Measurements from ENCODE around the gene CORIN.

The CORIN gene

GRCh38 chr4:47686294-47686872, 151.5 kb downstream of the CORIN start:
- Mint-ChIP-seq H3K27ac (no peak overlapping the region), H3K36me3 (ENCODE audit: low read depth) (no peaks in the 10 kb centered on the region)

GRCh38 chr4:47675806-47676205, 162.1 kb downstream of the CORIN start:
- Mint-ChIP-seq H3K4me1 (no peaks in the 10 kb centered on the region), H3K36me3 (ENCODE audit: low read depth) (no peaks in the 10 kb centered on the region), H3K4me3 (no peak overlapping the region), H3K9me3 (no peaks in the 10 kb centered on the region), H3K27me3 (ENCODE audit: low read depth, poor library complexity) (no peaks in the 10 kb centered on the region), H3K27ac (no peak overlapping the region)
- DNase-seq = no peak
- no peak for TF ChIP-seq CTCF (IDR thresholded peaks at IDR 0.05)

More at GRCh38 chr4:47686294-47686872, 151.5 kb downstream of the CORIN start:
- Mint-ChIP-seq H3K9me3 (no peaks in the 10 kb centered on the region), H3K4me1 (no peaks in the 10 kb centered on the region), H3K27me3 (ENCODE audit: low read depth, poor library complexity) (no peaks in the 10 kb centered on the region), H3K4me3 (no peak overlapping the region)
- TF ChIP-seq CTCF (IDR thresholded peaks at IDR 0.05) = peak; percentile 75
- DNase-seq = peak; percentile 68

- H3K27me3 Mint-ChIP-seq (ENCODE audit: low read depth, poor library complexity) = no peaks in the 10 kb centered on the region
- no peak for DNase-seq
- no peak overlapping the region for H3K4me3 Mint-ChIP-seq
- no peaks in the 10 kb centered on the region for H3K9me3 Mint-ChIP-seq
- no peak overlapping the region for H3K27ac Mint-ChIP-seq
- H3K4me1 Mint-ChIP-seq = no peaks in the 10 kb centered on the region
- H3K36me3 Mint-ChIP-seq (ENCODE audit: low read depth) = no peaks in the 10 kb centered on the region
- no peak for TF ChIP-seq CTCF (IDR thresholded peaks at IDR 0.05)
These were observed 163.7 kb downstream of the CORIN start for GRCh38 chr4:47674144-47674543.

- Mint-ChIP-seq H3K27me3 (ENCODE audit: low read depth, poor library complexity) (no peaks in the 10 kb centered on the region), H3K36me3 (ENCODE audit: low read depth) (no peaks in the 10 kb centered on the region), H3K27ac (no peak overlapping the region), H3K4me3 (no peak overlapping the region), H3K4me1 (no peaks in the 10 kb centered on the region), H3K9me3 (no peaks in the 10 kb centered on the region)
- no peak for TF ChIP-seq CTCF (IDR thresholded peaks at IDR 0.05)
- DNase-seq = no peak
These were observed 165.2 kb downstream of the CORIN start for GRCh38 chr4:47672696-47673095.

- H3K36me3 Mint-ChIP-seq (ENCODE audit: low read depth) = no peaks in the 10 kb centered on the region
These were observed 167.9 kb downstream of the CORIN start for GRCh38 chr4:47669946-47670345.

More at GRCh38 chr4:47669946-47670345, 167.9 kb downstream of the CORIN start:
- Mint-ChIP-seq H3K4me3 (no peak overlapping the region), H3K27ac (no peak overlapping the region), H3K27me3 (ENCODE audit: low read depth, poor library complexity) (peaks cover 4% of the 10 kb centered on the region), H3K4me1 (no peaks in the 10 kb centered on the region), H3K9me3 (no peaks in the 10 kb centered on the region)
- no peak for DNase-seq
- TF ChIP-seq CTCF (IDR thresholded peaks at IDR 0.05) = no peak

All from nephron progenitor cell (in vitro differentiated cells).